Mesenchymal stem cell (in vitro differentiated cells and primary cell): ENCODE measurements around the gene CAPZB.
"Not testable (repeated sequence)": the region's sequence is repeated elsewhere in the genome, so short reads cannot be mapped to it uniquely, and the experiment has no call there.

Experiments used
- DNase-seq: peaks from one replicate; pipeline ENCODE4 v3.0.0-alpha.2; 2013
- H2AFZ ChIP-seq: one replicate; pipeline ENCODE4 v1.6.1; 2013; ENCODE audit warnings: low read depth, mild to moderate bottlenecking, control low read depth, inconsistent platforms, low read length, moderate library complexity
- H2AK5ac ChIP-seq: 2 replicates; pipeline ENCODE4 v1.6.1; 2013; ENCODE audit warnings: low read length, moderate library complexity, mild to moderate bottlenecking, inconsistent platforms; ENCODE audit not compliant: severe bottlenecking
- H2BK120ac ChIP-seq: one replicate; pipeline ENCODE4 v1.6.1; 2013; ENCODE audit warnings: low read depth, mild to moderate bottlenecking, inconsistent platforms, low read length, moderate library complexity
- H2BK12ac ChIP-seq, 2 experiments: one replicate each; pipeline ENCODE4 v1.6.1; 2013; ENCODE audit warnings: inconsistent platforms in 2 of 2, low read length in 2 of 2, mild to moderate bottlenecking in 2 of 2, moderate library complexity in 2 of 2, control low read depth in 1 of 2
- H2BK15ac ChIP-seq: one replicate; pipeline ENCODE4 v1.6.1; 2013; ENCODE audit warnings: mild to moderate bottlenecking, low read depth, inconsistent platforms; ENCODE audit not compliant: poor library complexity, severe bottlenecking
- H2BK5ac ChIP-seq: 2 replicates; pipeline ENCODE4 v1.6.1; 2013; ENCODE audit warnings: low read depth, mild to moderate bottlenecking, low read length, control low read depth, inconsistent platforms; ENCODE audit not compliant: poor library complexity, severe bottlenecking
- H3K14ac ChIP-seq, 2 experiments: one replicate each; pipeline ENCODE4 v1.6.1; 2013; ENCODE audit warnings: inconsistent platforms in 2 of 2, low read length in 2 of 2, control low read depth in 1 of 2, mild to moderate bottlenecking in 1 of 2, moderate library complexity in 1 of 2
- H3K18ac ChIP-seq, 2 experiments: one replicate each; pipeline ENCODE4 v1.6.1; 2013; ENCODE audit warnings: inconsistent platforms in 2 of 2, low read length in 2 of 2, control low read depth in 1 of 2, low read depth in 1 of 2, mild to moderate bottlenecking in 1 of 2
- H3K23ac ChIP-seq, 2 experiments: one replicate each; pipeline ENCODE4 v1.6.1; 2013; ENCODE audit warnings: inconsistent platforms in 2 of 2, low read length in 2 of 2, mild to moderate bottlenecking in 2 of 2, moderate library complexity in 2 of 2, control low read depth in 1 of 2
- H3K27ac ChIP-seq: 2 replicates; pipeline ENCODE4 v1.5.1; 2013; ENCODE audit warnings: mild to moderate bottlenecking, moderate library complexity, low read length, control low read depth, inconsistent platforms; ENCODE audit not compliant: poor library complexity, severe bottlenecking
- H3K27me3 ChIP-seq, 2 experiments: 2 replicates each; pipeline versions ENCODE4 v1.6.1 to v1.7.0; 2013; ENCODE audit warnings: low read length in 2 of 2, mild to moderate bottlenecking in 2 of 2, moderate library complexity in 2 of 2, control low read depth in 1 of 2, inconsistent platforms in 1 of 2; ENCODE audit not compliant: control insufficient read depth in 1 of 2, insufficient read depth in 1 of 2
- H3K36me3 ChIP-seq, 2 experiments: 2 replicates each; pipeline versions ENCODE4 v1.6.1 to v1.7.0; 2013; ENCODE audit warnings: low read length in 2 of 2, control low read depth in 1 of 2, inconsistent platforms in 1 of 2, low read depth in 1 of 2, mild to moderate bottlenecking in 1 of 2; ENCODE audit not compliant: insufficient read depth in 2 of 2, control insufficient read depth in 1 of 2
- H3K4ac ChIP-seq, 2 experiments: one replicate each; pipeline ENCODE4 v1.6.1; 2013; ENCODE audit warnings: inconsistent platforms in 2 of 2, low read length in 2 of 2, mild to moderate bottlenecking in 2 of 2, moderate library complexity in 2 of 2, control low read depth in 1 of 2, low read depth in 1 of 2
- H3K4me1 ChIP-seq: 2 replicates; pipeline ENCODE4 v1.6.1; 2013; ENCODE audit warnings: low read depth, low read length, control low read depth; ENCODE audit not compliant: control insufficient read depth, insufficient read depth
- H3K4me2 ChIP-seq: 2 replicates; pipeline ENCODE4 v1.6.1; 2013; ENCODE audit warnings: low read length, mild to moderate bottlenecking, inconsistent platforms; ENCODE audit not compliant: poor library complexity, severe bottlenecking
- H3K4me3 ChIP-seq, 2 experiments: 2 replicates each; pipeline versions ENCODE4 v1.5.1 to v1.7.0; 2013; ENCODE audit warnings: low read length in 2 of 2, mild to moderate bottlenecking in 2 of 2, control low read depth in 1 of 2, low read depth in 1 of 2; ENCODE audit not compliant: insufficient read depth in 1 of 2
- H3K79me1 ChIP-seq: replicated peaks from 2 replicates; pipeline ENCODE4 v1.6.1; 2013; ENCODE audit warnings: mild to moderate bottlenecking, control low read depth, low read length, inconsistent platforms; ENCODE audit not compliant: poor library complexity, severe bottlenecking
- H3K9ac ChIP-seq: 2 replicates; pipeline ENCODE4 v1.7.0; 2013; ENCODE audit warnings: mild to moderate bottlenecking, low read length, moderate library complexity
- H3K9me3 ChIP-seq: 2 replicates; pipeline ENCODE4 v1.7.0; 2013; ENCODE audit warnings: mild to moderate bottlenecking, low read length; ENCODE audit not compliant: control insufficient read depth
- H4K8ac ChIP-seq: one replicate; pipeline ENCODE4 v1.6.1; 2013; ENCODE audit warnings: inconsistent platforms, mild to moderate bottlenecking, low read length, moderate library complexity
- H4K91ac ChIP-seq: one replicate; pipeline ENCODE4 v1.6.1; 2013; ENCODE audit warnings: mild to moderate bottlenecking, low read length, inconsistent platforms
- WGBS: methylation state at CpG from one replicate; pipeline ENCODE4 v1.1.7; 2013; ENCODE audit warnings: mixed read lengths; 5-methylcytosine and 5-hydroxymethylcytosine counted together

Gene CAPZB

GRCh38 chr1:19499887-19500286 lies 14.5 kb upstream of the CAPZB start:
- not testable (repeated sequence) for DNase-seq, H3K14ac ChIP-seq, H2BK15ac ChIP-seq, H3K27me3 ChIP-seq, H3K9ac ChIP-seq, H3K27ac ChIP-seq, H4K91ac ChIP-seq, H3K9me3 ChIP-seq, H3K4me1 ChIP-seq, H2AFZ ChIP-seq, H3K4me3 ChIP-seq, H3K23ac ChIP-seq, H3K4ac ChIP-seq, H4K8ac ChIP-seq, H3K18ac ChIP-seq, H3K79me1 ChIP-seq, H3K4me2 ChIP-seq, H2BK12ac ChIP-seq, H2BK5ac ChIP-seq, H2AK5ac ChIP-seq, H2BK120ac ChIP-seq, H3K36me3 ChIP-seq
- 60% methylated on average over 2 of the region's 2 CpGs for WGBS

GRCh38 chr1:19497443-19497842 lies 12.1 kb upstream of the CAPZB start:
- not testable (repeated sequence) for H2BK120ac ChIP-seq, H3K27me3 ChIP-seq, H2AFZ ChIP-seq, DNase-seq, H3K4me2 ChIP-seq, H2AK5ac ChIP-seq, H3K14ac ChIP-seq, H3K4ac ChIP-seq, H2BK15ac ChIP-seq, H3K4me3 ChIP-seq, H3K36me3 ChIP-seq, H2BK5ac ChIP-seq, H3K9me3 ChIP-seq, H3K23ac ChIP-seq, H3K27ac ChIP-seq, H4K8ac ChIP-seq, H3K4me1 ChIP-seq, H3K18ac ChIP-seq, H4K91ac ChIP-seq, H3K9ac ChIP-seq, H3K79me1 ChIP-seq, H2BK12ac ChIP-seq
- WGBS = 93% methylated on average over 3 of the region's 4 CpGs

GRCh38 chr1:19496527-19496874 lies 11.2 kb upstream of the CAPZB start:
- Histone ChIP-seq H2AFZ (no peak overlapping the region), H3K9ac (peak overlapping the region; percentile 19), H2BK120ac (no peak overlapping the region), H3K18ac (peak overlapping the region in 1 of 2 experiments; percentile 43), H3K79me1 (no peaks in the 10 kb centered on the region), H3K27me3 (peaks cover 0 to 4% of the 10 kb centered on the region in 2 experiments), H3K14ac (no peak overlapping the region), H3K4ac (peak overlapping the region in 1 of 2 experiments; percentile 11), H2AK5ac (no peak overlapping the region), H2BK12ac (no peak overlapping the region), H3K4me3 (no peak overlapping the region), H4K8ac (no peak overlapping the region), H3K23ac (no peak overlapping the region), H2BK15ac (no peak overlapping the region), H3K4me2 (no peak overlapping the region), H3K9me3 (no peaks in the 10 kb centered on the region), H2BK5ac (no peak overlapping the region), H4K91ac (no peak overlapping the region), H3K4me1 (no peaks in the 10 kb centered on the region), H3K36me3 (no peaks in the 10 kb centered on the region), H3K27ac (no peak overlapping the region)
- no peak for DNase-seq
- WGBS = 73% methylated on average over 1 of the region's 1 CpG

GRCh38 chr1:19495799-19496526 lies 10.6 kb upstream of the CAPZB start:
- no peak overlapping the region for H3K4me2 ChIP-seq
- WGBS = 48% methylated on average over 3 of the region's 3 CpGs
- H3K9ac ChIP-seq = peak overlapping the region; percentile 19
- no peak overlapping the region for H3K18ac ChIP-seq
- no peak for DNase-seq
- H2AFZ ChIP-seq = no peak overlapping the region
- H2BK15ac ChIP-seq = no peak overlapping the region
- H3K23ac ChIP-seq = no peak overlapping the region
- no peaks in the 10 kb centered on the region for H3K36me3 ChIP-seq
- no peak overlapping the region for H3K14ac ChIP-seq
- H2BK12ac ChIP-seq = peak overlapping the region in 1 of 2 experiments; percentile 10
- no peaks in the 10 kb centered on the region for H3K79me1 ChIP-seq
- no peak overlapping the region for H4K8ac ChIP-seq
- no peak overlapping the region for H3K4me3 ChIP-seq
- H3K27ac ChIP-seq = no peak overlapping the region
- H3K9me3 ChIP-seq = no peaks in the 10 kb centered on the region
- peaks cover 0 to 4% of the 10 kb centered on the region in 2 experiments for H3K27me3 ChIP-seq
- no peak overlapping the region for H2BK120ac ChIP-seq
- no peak overlapping the region for H4K91ac ChIP-seq
- peak overlapping the region in 1 of 2 experiments; percentile 11 for H3K4ac ChIP-seq
- H2AK5ac ChIP-seq = no peak overlapping the region
- H2BK5ac ChIP-seq = no peak overlapping the region
- H3K4me1 ChIP-seq = no peaks in the 10 kb centered on the region
